Activated CD4-positive, alpha-beta memory T cell treated with anti-CD3 and anti-CD28 coated beads for 36 hours (primary cell): Measurements from ENCODE around the gene RMND5A. TPM values are rescaled to one million over a fixed set of nuclear protein-coding genes. Genes with fewer than 3 reads are reported as not detected.
"Not testable (repeated sequence)": the region's sequence is repeated elsewhere in the genome, so short reads cannot be mapped to it uniquely, and the experiment has no call there.

Source experiments
- CTCF ChIA-PET: fragments of 350-600 bp; sonication (Branson Sonifier 250); formaldehyde crosslinking; loops from one replicate; lab custom pipeline; 2021; ENCODE audit warnings: antibody characterized with exemption, inconsistent platforms; lab: Charles Lee
- POLR2A ChIA-PET: fragments of 350-600 bp; sonication (Branson Sonifier 250); formaldehyde crosslinking; loops from one replicate; lab custom pipeline; 2021; ENCODE audit warnings: antibody characterized with exemption; lab: Charles Lee
- DNase-seq: peaks from one replicate; pipeline ENCODE4 v3.0.0-alpha.2; 2020
- H3K27ac Mint-ChIP-seq: one replicate; pipeline ENCODE4 v1.8.0; 2021; ENCODE audit warnings: mixed read lengths
- H3K27me3 Mint-ChIP-seq: one replicate; pipeline ENCODE4 v1.8.0; 2021; ENCODE audit warnings: mixed read lengths
- H3K36me3 Mint-ChIP-seq: one replicate; pipeline ENCODE4 v1.8.0; 2021; ENCODE audit warnings: mixed read lengths
- H3K4me1 Mint-ChIP-seq: one replicate; pipeline ENCODE4 v1.8.0; 2021; ENCODE audit warnings: low read depth, mixed read lengths
- H3K4me3 Mint-ChIP-seq: one replicate; pipeline ENCODE4 v1.8.0; 2021; ENCODE audit warnings: mild to moderate bottlenecking, mixed read lengths
- H3K9me3 Mint-ChIP-seq: one replicate; pipeline ENCODE4 v1.8.0; 2021; ENCODE audit warnings: mixed read lengths
- intact Hi-C: fragments of 100-400 bp; cut with micrococcal nuclease; formaldehyde crosslinking; loops from one replicate; pipeline ENCODE4 v1.15.1; 2023
- total RNA-seq, 2 experiments: library from RNA; stranded (reverse); gene quantifications; one replicate each; pipeline ENCODE4 v1.2.3, GENCODE V29; 2021

The RMND5A gene
- total RNA-seq, 2 experiments from 2014 or later = 30.1 to 32.8 TPM

DNA sequence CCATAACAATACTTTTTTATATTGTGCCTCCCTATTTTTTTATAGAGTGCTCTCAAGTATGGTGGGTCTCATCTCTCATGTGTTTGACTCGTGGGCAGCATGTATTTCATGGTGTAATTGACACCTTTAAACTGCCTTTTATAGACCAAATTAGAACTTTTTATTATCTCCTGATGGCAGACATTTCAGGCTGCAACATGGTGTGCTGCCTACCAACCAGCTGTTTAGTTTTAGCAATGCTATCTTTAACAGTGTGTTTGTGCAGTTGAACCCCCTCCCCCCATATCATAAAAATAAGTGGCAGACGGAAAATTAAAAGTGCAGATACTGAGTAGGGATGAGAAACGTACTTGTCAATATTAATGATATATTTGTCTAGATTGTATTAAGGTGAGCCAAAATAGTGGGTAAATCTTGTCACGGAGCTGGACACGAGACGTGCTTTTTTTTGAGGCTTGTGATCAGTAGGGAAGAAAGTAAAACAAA, 12.0 kb downstream of the RMND5A start:
- H3K4me1 Mint-ChIP-seq = peaks cover 11% of the 10 kb centered on the region
- intact Hi-C loops, H3K4me3 Mint-ChIP-seq: not testable (repeated sequence)

DNA sequence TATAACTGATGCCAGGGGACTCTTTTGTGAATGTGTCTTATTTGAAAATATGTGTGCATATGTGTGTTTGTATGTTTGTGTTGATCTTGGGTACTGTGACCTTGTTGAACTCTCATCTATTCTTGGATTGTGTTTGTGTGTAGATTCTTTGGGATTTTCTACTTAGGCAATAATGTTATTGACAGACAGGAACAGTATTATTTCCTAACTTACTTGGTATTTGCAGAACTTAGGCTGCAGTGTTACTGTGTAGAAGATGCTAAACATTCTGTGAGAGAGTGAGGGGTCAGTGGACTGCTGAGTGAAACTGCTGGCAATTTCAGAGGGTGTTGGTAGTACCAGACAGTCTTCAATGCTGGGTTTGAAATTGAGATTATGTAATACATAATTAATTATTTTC, 12.7 kb downstream of the RMND5A start:
- H3K36me3 Mint-ChIP-seq, H3K4me3 Mint-ChIP-seq, intact Hi-C loops, H3K27ac Mint-ChIP-seq, H3K27me3 Mint-ChIP-seq, DNase-seq, H3K9me3 Mint-ChIP-seq, POLR2A ChIA-PET, CTCF ChIA-PET: not testable (repeated sequence)
- peaks cover 11% of the 10 kb centered on the region for H3K4me1 Mint-ChIP-seq

More for the DNA sequence above, 12.0 kb downstream of the RMND5A start:
- DNase-seq, CTCF ChIA-PET, POLR2A ChIA-PET, H3K27ac Mint-ChIP-seq, H3K27me3 Mint-ChIP-seq, H3K9me3 Mint-ChIP-seq, H3K36me3 Mint-ChIP-seq: not testable (repeated sequence)

DNA sequence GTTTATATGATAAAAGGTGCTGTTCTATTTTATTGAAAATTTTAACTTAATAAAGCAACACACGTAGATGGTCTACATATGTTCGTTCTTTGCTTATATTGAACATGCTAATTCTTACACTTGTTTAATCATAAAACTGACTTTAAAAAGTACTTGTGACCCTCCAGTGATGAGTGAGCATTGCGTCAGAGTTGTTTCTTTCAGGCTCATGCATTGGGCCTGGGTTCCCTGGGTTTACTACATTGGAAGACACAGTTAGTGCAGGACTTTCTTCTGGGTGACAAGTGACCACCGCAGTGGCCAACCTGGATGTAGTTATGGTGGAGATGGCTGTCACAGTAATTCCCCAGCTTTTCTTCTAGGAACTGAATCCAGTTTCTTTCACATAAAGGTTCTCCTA, 13.4 kb downstream of the RMND5A start:
- POLR2A ChIA-PET, intact Hi-C loops, H3K27me3 Mint-ChIP-seq, DNase-seq, H3K36me3 Mint-ChIP-seq, H3K4me3 Mint-ChIP-seq, H3K9me3 Mint-ChIP-seq, H3K27ac Mint-ChIP-seq, CTCF ChIA-PET: not testable (repeated sequence)
- H3K4me1 Mint-ChIP-seq = peaks cover 11% of the 10 kb centered on the region

DNA sequence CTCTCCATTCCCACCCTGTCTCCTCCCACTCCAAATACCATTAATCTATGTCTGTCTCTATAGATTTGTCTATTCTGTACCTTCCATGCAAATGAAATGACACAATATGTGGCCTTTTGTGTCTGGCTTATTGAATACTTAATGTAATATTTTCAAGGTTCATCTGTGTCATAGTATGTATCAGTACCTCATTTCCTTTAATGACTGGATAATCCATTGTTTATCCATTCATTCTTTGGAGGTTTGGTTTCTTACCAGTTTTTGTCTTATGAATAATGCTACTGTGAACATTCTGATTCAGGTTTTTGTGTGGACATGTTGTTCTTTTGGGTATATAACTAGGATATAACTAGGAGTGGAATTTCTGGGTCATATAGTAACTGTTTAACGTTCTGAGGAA, 14.8 kb downstream of the RMND5A start:
- H3K36me3 Mint-ChIP-seq, H3K4me1 Mint-ChIP-seq, POLR2A ChIA-PET, intact Hi-C loops, DNase-seq, H3K9me3 Mint-ChIP-seq, CTCF ChIA-PET, H3K4me3 Mint-ChIP-seq, H3K27ac Mint-ChIP-seq, H3K27me3 Mint-ChIP-seq: not testable (repeated sequence)

DNA sequence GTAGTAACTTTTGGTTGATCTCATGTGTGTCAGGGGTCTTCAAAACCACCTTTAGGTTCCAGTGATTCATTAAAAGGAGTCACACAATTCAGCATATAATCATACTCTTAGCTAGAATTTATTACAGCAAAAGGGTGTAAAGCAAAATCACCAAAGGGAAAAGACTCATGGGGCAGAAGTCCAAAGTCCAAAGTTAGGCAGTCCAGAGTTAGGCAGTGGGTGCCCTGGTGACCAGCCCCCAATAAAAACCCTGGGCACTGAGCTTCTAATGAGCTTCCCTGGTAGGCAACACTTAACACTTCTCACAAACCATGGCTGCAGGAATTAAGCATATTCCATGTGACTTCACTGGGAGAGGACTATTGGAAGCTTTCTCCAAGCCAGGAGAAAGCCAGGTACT, 19.4 kb downstream of the RMND5A start:
- H3K36me3 Mint-ChIP-seq, H3K4me3 Mint-ChIP-seq, POLR2A ChIA-PET, intact Hi-C loops, H3K27me3 Mint-ChIP-seq, DNase-seq, H3K27ac Mint-ChIP-seq, CTCF ChIA-PET, H3K9me3 Mint-ChIP-seq: not testable (repeated sequence)
- H3K4me1 Mint-ChIP-seq = peaks cover 13% of the 10 kb centered on the region

DNA sequence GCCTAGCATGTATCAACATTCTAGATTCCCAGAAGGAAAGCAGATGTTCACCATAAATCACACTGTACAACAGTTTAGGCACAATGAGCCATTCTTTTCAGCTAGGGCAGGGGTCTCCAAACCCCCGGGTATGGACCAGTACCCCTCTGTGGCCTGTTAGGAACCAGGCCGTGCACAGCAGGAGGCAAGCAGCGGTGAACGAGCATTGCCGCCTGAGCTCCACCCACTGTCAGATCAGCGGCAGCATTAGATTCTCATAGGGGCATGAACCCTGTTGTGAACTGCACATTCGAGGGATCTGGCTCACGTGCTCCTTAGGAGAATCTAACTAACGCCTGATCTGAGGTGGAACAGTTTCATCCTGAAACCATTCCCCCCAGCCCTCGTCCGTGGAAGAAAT, 19.8 kb downstream of the RMND5A start:
- peaks cover 15% of the 10 kb centered on the region for H3K4me1 Mint-ChIP-seq
- H3K27me3 Mint-ChIP-seq, CTCF ChIA-PET, H3K4me3 Mint-ChIP-seq, H3K27ac Mint-ChIP-seq, POLR2A ChIA-PET, H3K9me3 Mint-ChIP-seq, intact Hi-C loops, DNase-seq: not testable (repeated sequence)
- H3K36me3 Mint-ChIP-seq = peaks cover 12% of the 10 kb centered on the region

DNA sequence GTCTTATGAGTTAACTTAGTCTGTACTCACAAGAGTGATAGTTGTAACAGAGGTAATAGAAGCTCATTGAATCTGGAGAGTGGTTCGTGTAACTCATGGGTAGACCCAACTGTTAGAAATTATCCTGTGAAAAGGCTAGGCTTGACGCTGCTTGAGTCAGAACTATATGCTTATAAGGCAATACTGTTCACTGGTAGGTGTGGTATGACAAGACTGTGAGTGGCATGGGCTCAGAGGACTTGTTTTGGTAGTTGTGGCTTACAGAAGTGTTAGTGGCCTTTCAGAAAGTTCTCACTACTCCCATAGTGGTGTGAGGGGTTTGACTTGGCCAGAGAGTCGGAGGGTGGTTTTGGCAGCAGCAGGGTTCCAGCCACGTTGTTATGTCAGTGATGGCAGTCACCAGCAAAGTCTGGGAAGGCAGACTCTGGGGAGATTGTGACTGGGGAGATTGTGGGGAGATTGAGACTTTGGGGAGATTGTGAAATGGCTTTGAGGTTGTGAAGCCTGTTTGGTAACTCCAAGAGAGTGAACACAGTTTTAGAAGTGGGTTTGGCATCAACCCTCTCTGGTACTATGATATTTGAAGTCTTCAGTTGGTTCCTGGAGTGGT, 21.9 kb downstream of the RMND5A start:
- H3K27ac Mint-ChIP-seq = peak overlapping the region; percentile 34
- intact Hi-C loops, H3K27me3 Mint-ChIP-seq, DNase-seq, H3K9me3 Mint-ChIP-seq, POLR2A ChIA-PET, H3K4me3 Mint-ChIP-seq, CTCF ChIA-PET: not testable (repeated sequence)
- peaks cover 12% of the 10 kb centered on the region for H3K36me3 Mint-ChIP-seq
- H3K4me1 Mint-ChIP-seq = peaks cover 30% of the 10 kb centered on the region

DNA sequence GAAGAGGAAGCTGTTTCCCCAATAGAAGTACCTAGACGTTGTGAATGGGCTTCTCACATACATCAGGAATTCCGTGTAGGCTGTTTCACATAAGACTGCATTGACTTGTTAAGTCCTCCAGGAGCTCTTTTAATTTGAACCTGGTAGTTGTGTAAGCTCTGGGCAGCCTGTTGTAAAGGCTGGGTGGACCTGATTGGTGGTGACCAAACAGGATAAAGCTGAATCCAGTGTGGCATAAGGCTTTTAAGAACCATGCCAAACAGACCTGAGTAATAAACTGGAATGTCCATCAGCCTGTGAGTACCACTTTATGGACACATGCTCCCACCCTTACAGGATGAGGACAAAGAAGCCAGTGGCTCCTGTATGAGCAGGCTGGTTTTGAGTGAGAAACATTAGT, 24.1 kb downstream of the RMND5A start:
- H3K9me3 Mint-ChIP-seq = no peaks in the 10 kb centered on the region
- no peaks in the 10 kb centered on the region for H3K27me3 Mint-ChIP-seq
- ChIA-PET CTCF (no interaction called here), POLR2A (interaction anchor here (0.6 to 0.7 kb wide), 2 partner anchors 10 to 152 kb away, joined by 3 read pairs; no protein-coding TSS in a partner anchor)
- peaks cover 42% of the 10 kb centered on the region for H3K4me1 Mint-ChIP-seq
- intact Hi-C loops = no loop called here
- H3K27ac Mint-ChIP-seq = no peak overlapping the region
- H3K4me3 Mint-ChIP-seq = no peak overlapping the region
- H3K36me3 Mint-ChIP-seq = peaks cover 18% of the 10 kb centered on the region
- no peak for DNase-seq

DNA sequence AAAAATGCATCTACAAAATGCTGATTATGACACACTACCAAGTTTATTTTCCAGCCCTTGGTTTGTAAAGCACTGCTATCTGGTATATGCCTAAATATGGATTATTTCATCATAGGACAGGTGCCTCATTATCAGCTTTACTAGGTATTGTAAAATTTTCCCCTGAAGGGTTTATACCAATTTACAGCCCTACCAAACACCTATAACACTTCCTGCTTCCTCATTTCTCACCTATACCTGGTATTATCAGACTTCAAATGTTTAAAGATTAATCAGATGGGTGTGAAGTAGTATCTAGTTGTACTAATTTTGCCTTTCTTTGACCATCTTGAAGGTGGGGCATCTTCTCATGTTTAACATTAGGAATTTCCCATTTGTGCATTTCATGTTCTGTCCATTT, 26.8 kb downstream of the RMND5A start:
- POLR2A ChIA-PET = no interaction called here
- DNase-seq = no peak
- CTCF ChIA-PET = no interaction called here
- intact Hi-C loops = no loop called here
- Mint-ChIP-seq H3K27me3 (no peaks in the 10 kb centered on the region), H3K36me3 (peaks cover 37% of the 10 kb centered on the region), H3K4me1 (peaks cover 52% of the 10 kb centered on the region), H3K27ac (no peak overlapping the region), H3K4me3 (no peak overlapping the region), H3K9me3 (peaks cover 15% of the 10 kb centered on the region)

DNA sequence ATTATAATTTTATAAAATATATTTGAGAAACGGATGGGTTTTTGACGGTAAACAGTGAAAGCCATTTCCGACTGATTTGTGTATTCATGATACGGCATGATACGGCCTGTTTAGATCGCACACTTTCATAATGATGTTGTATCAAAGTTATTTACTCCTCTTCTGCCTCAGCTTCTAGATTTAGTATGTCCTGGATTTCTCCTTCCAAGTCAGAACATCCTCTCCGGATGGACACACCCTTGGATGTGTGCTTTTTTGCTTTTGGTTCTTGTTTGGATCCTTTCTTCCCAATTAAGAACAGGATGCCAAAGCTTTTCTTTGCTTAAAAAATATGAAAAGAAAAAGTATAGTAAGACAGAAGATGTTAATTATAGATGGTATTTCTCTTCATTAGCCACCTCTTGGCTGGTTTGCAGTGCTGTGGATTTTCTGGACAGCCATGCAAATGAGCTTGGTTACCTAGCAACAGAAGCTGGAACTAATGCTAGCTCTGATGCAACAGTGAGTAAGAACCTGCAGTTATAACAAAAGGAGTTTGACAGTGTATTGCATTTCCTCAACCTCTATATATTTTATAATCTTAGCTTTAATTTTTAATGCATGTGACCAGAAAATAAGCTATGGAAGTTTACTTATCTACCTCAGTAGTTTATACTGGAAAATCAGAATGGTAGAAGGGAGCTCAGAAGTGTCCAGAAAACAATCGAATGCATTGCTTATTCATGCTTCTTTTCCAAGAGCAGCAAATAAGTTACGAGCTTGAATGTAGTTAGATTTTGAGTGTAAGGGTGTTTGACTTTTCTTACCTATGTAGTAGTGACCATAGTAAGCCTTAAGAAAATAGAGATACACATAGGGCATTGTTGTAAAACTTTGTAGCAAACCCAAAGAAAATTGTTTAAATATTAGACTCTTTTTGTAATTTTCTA, 27.9 kb downstream of the RMND5A start:
- Mint-ChIP-seq H3K9me3 (peaks cover 15% of the 10 kb centered on the region), H3K27me3 (no peaks in the 10 kb centered on the region), H3K36me3 (peaks cover 43% of the 10 kb centered on the region), H3K27ac (peak overlapping the region; percentile 35), H3K4me1 (peaks cover 48% of the 10 kb centered on the region), H3K4me3 (no peak overlapping the region)
- peak; percentile 29 for DNase-seq
- intact Hi-C loops = no loop called here
- CTCF ChIA-PET = interaction anchor here (1.9 kb wide), 1 partner anchor 18 kb away, joined by 14 read pairs; no protein-coding TSS in a partner anchor
- POLR2A ChIA-PET = interaction anchor here (1.3 kb wide), 1 partner anchor 10 kb away, joined by 3 read pairs; no protein-coding TSS in a partner anchor

DNA sequence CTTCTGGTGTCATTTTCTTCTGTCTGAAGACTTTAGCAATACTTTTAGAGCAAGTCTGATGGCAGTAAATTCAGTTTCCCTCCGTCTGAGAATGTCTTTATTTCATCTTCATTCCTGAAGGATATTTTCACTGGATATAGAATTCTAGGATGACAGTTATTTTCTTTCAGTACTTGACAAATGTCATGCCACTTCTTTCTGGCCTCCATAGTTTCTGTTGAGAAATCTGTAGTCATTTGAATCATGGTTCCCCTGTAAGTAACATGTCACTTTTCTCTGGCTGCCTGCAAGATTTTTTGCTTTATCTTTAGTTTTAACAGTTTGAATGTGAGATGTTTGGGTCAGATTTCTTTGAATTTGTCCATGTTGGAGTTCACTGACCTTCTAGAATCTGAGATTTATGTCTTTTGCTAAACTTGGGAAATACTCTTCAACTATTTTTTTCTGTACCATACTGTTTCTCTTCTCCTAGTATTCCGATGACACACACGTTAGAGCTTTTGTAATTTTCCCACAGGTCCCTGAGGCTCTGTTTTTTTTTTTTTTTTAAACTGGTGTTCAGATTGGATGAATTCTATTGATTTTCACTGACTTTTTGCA, 30.2 kb downstream of the RMND5A start:
- Mint-ChIP-seq H3K9me3 (peaks cover 15% of the 10 kb centered on the region), H3K4me3 (no peak overlapping the region), H3K27ac (no peak overlapping the region), H3K4me1 (peaks cover 34% of the 10 kb centered on the region), H3K27me3 (no peaks in the 10 kb centered on the region), H3K36me3 (peaks cover 41% of the 10 kb centered on the region)
- ChIA-PET POLR2A (no interaction called here), CTCF (no interaction called here)
- DNase-seq = no peak
- intact Hi-C loops = no loop called here

DNA sequence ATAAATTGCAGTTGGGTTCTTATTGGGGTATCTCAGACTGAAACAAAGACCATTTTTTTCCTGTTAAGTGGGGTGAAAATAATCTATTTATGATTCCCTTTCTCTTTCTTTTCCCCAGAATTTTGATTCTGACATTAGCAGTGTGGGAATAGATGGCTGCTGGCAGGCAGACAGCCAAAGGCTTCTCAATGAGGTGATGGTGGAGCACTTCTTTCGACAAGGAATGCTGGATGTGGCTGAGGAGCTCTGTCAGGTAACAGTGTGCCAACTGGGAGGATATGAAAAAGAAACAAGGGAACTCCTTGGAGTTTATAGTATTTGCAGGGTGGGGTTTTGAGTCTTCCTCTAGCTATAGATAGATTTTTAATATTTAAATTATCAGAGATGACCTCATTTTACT, 31.7 kb downstream of the RMND5A start:
- intact Hi-C loops = no loop called here
- peaks cover 49% of the 10 kb centered on the region for H3K36me3 Mint-ChIP-seq

More for the DNA sequence above, 31.7 kb downstream of the RMND5A start:
- Mint-ChIP-seq H3K4me3 (no peak overlapping the region), H3K9me3 (peaks cover 15% of the 10 kb centered on the region), H3K4me1 (peaks cover 22% of the 10 kb centered on the region), H3K27ac (no peak overlapping the region), H3K27me3 (no peaks in the 10 kb centered on the region)
- no peak for DNase-seq
- ChIA-PET CTCF (no interaction called here), POLR2A (no interaction called here)
